A549 (cell line): ENCODE results near the gene RAD51B. TPM values are rescaled to one million over a fixed set of nuclear protein-coding genes. Genes with fewer than 3 reads are reported as not detected.

ENCODE experiments used
- ATAC-seq, 2 experiments: fragments of 200-7000 bp in 1 of 2; fragments of >200 bp in 1 of 2; cut with Nextera tagmentation in 1 of 2; cut with Tn5 transposase in 1 of 2; 3 replicates each; pipeline versions ENCODE4 v1.8.0 to v1.9.1; 2018 to 2020; ENCODE audit warnings: mild to moderate bottlenecking in 1 of 2, moderate library complexity in 1 of 2
- CTCF ChIA-PET: fragments of 300-600 bp; sonication (Branson Sonifier 250); formaldehyde crosslinking; extraction: SDS; loops from one replicate; lab custom pipeline; 2021; ENCODE audit warnings: antibody characterized with exemption, inconsistent platforms; lab: Yijun Ruan, JAX
- POLR2A ChIA-PET: fragments of 350-600 bp; formaldehyde crosslinking; extraction: SDS; loops from one replicate; lab custom pipeline; 2021; ENCODE audit warnings: antibody characterized with exemption, inconsistent platforms; lab: Yijun Ruan, JAX
- DNase-seq, 2 experiments: peaks; one replicate each; pipeline versions ENCODE4 v3.0.0 to v3.0.0-alpha.2; 2011 to 2016; ENCODE audit warnings: low read depth in 1 of 2, low spot score in 1 of 2
- FAIRE-seq: peaks from 2 replicates; lab custom pipeline; 2011; peaks lifted over from hg19 to GRCh38; lab: Jason Lieb, UNC
- H3K27ac ChIP-seq, 2 experiments: fragments of >200 bp; sonication (Bioruptor Twin); formaldehyde crosslinking; 3 replicates each; pipeline ENCODE4 v1.5.1; 2016 to 2017
- H3K4me1 ChIP-seq: fragments of >200 bp; sonication (Bioruptor Twin); formaldehyde crosslinking; 3 replicates; pipeline ENCODE4 v1.6.1; 2016
- H3K4me2 ChIP-seq: fragments of >200 bp; sonication (Bioruptor Twin); formaldehyde crosslinking; 3 replicates; pipeline ENCODE4 v1.6.1; 2016
- H3K4me3 ChIP-seq: fragments of >200 bp; sonication (Bioruptor Twin); formaldehyde crosslinking; 3 replicates; pipeline ENCODE4 v1.5.1; 2016
- H3K9me3 ChIP-seq: fragments of >200 bp; sonication (Bioruptor Twin); formaldehyde crosslinking; 3 replicates; pipeline ENCODE4 v1.6.1; 2016
- ESRRA ChIP-seq: fragments of 150-350 bp; IDR thresholded peaks from 2 replicates; pipeline ENCODE4 v1.6.1; 2014; ENCODE audit warnings: mild to moderate bottlenecking, low read length, borderline replicate concordance
- FOXS1 ChIP-seq: fragments of 250-450 bp; sonication (Bioruptor Pico); IDR thresholded peaks from 2 replicates; pipeline ENCODE4 v1.5.0; 2020; ENCODE audit warnings: mild to moderate bottlenecking, moderate library complexity
- HDAC2 ChIP-seq: fragments of 200-600 bp; sonication (generic); IDR thresholded peaks from 2 replicates; pipeline ENCODE4 v1.6.1; 2016
- HOXA7 ChIP-seq: fragments of 250-450 bp; sonication (Bioruptor Pico); IDR thresholded peaks from 2 replicates; pipeline ENCODE4 v1.5.0; 2020; ENCODE audit warnings: mild to moderate bottlenecking, moderate library complexity
- HOXB13 ChIP-seq: fragments of 250-450 bp; sonication (Bioruptor Pico); IDR thresholded peaks from 2 replicates; pipeline ENCODE4 v1.5.0; 2020; ENCODE audit warnings: low read depth, mild to moderate bottlenecking, moderate library complexity
- HOXB5 ChIP-seq: fragments of 250-450 bp; sonication (Bioruptor Pico); IDR thresholded peaks from 2 replicates; pipeline ENCODE4 v1.5.0; 2020; ENCODE audit warnings: mild to moderate bottlenecking, moderate library complexity
- KDM1A ChIP-seq: fragments of 200-600 bp; sonication (generic); IDR thresholded peaks from 2 replicates; pipeline ENCODE4 v1.6.1; 2016; ENCODE audit warnings: low read depth, mild to moderate bottlenecking
- MAZ ChIP-seq: fragments of 150-350 bp; IDR thresholded peaks from 2 replicates; pipeline ENCODE4 v1.6.1; 2014; ENCODE audit warnings: antibody characterized with exemption, low read depth, low read length, borderline replicate concordance
- MYC ChIP-seq: IDR thresholded peaks from 2 replicates; pipeline ENCODE4 v1.6.1; 2012; ENCODE audit warnings: mild to moderate bottlenecking, inconsistent platforms, low read length, improper control_type of control experiment, borderline replicate concordance
- POLR2A ChIP-seq: IDR thresholded peaks from 2 replicates; pipeline ENCODE4 v1.6.1; 2012; ENCODE audit warnings: mild to moderate bottlenecking, low read length
- POLR2AphosphoS2 ChIP-seq: conservative IDR thresholded peaks from 2 replicates; pipeline ENCODE4 v1.6.1; 2012; ENCODE audit warnings: low read length, improper control_type of control experiment, inconsistent platforms
- RFX5 ChIP-seq: fragments of 450-650 bp; IDR thresholded peaks from 2 replicates; pipeline ENCODE4 v1.7.1; 2014; ENCODE audit warnings: antibody characterized with exemption, mild to moderate bottlenecking, moderate library complexity
- SREBF2 ChIP-seq: fragments of 450-650 bp; IDR thresholded peaks from 2 replicates; pipeline ENCODE4 v1.6.1; 2014; ENCODE audit warnings: mild to moderate bottlenecking, moderate library complexity
- TFCP2L1 ChIP-seq: fragments of 250-450 bp; sonication (Bioruptor Pico); IDR thresholded peaks from 2 replicates; pipeline ENCODE4 v1.5.0; 2021; ENCODE audit warnings: mild to moderate bottlenecking
- ZFP36 ChIP-seq: fragments of 450-650 bp; IDR thresholded peaks from 2 replicates; pipeline ENCODE4 v1.6.1; 2014; ENCODE audit warnings: borderline replicate concordance; ENCODE audit not compliant: partially characterized antibody
- WGBS: methylation state at CpG from one replicate; pipeline ENCODE4 v1.1.6; 2017; ENCODE audit errors: missing lambda C conversion rate; 5-methylcytosine and 5-hydroxymethylcytosine counted together
- polyA plus RNA-seq, 4 experiments: library from polyadenylated mRNA; depleted of rRNA in 3 of 4; stranded (reverse); fragments of >200 nt; fragmentation: RNase III in 1 of 4; extraction: RNeasy Plus Mini Kit Qiagen cat#74134 plus additional on column Dnase treatment in 1 of 4; gene quantifications; 2 replicates in 3 of 4; 3 replicates in 1 of 4; pipeline ENCODE4 v1.2.3, GENCODE V29; 2011 to 2017
- TF ChIP-seq, protein P1 (sequence below): fragments of >200 bp; sonication (Bioruptor Twin); formaldehyde crosslinking; IDR thresholded peaks from 3 replicates; pipeline ENCODE4 v1.5.1; 2016
- TF ChIP-seq, protein P2 (sequence below): fragments of 250-450 bp; sonication (Bioruptor Pico); IDR thresholded peaks from 2 replicates; pipeline ENCODE4 v1.5.0; 2020; ENCODE audit warnings: low read depth, mild to moderate bottlenecking, moderate library complexity

Gene RAD51B
- polyA plus RNA-seq, 2 of the 4 experiments (the other 2 are of a cell fraction): 7.2 to 10.8 TPM

DNA sequence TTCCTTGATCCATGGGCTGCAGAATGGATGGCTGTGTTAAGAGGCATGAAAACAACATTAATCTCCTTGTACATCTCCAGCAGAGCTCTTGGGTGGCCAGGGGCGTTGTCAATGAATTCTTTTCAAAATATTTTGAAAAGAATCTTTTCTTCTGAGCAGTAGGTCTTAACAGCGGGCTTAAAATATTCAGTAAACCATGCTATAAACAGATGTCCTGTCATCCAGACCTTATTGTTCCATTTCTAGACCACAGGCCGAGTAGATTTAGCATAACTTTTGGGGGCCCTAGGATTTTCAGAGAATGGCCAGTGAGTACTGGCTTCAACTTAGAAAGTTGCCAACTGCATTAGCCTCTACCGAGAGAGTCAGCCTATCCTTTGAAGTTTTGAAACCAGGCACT lies 130.2 kb downstream of the RAD51B start:
- Histone ChIP-seq H3K4me3 (no peak overlapping the region), H3K27ac (peak overlapping the region in 1 of 2 experiments; percentile 9; a peak in 1 of 6 replicates), H3K4me1 (peaks cover 14% of the 10 kb centered on the region), H3K9me3 (peaks cover 10% of the 10 kb centered on the region), H3K4me2 (no peak overlapping the region)
- ChIA-PET CTCF (interaction anchor here (1.3 kb wide), 1 partner anchor 895 kb away, joined by 3 read pairs; no protein-coding TSS in a partner anchor), POLR2A (no interaction called here)
- TF ChIP-seq FOXS1: no peak
- no peak for TF ChIP-seq POLR2AphosphoS2
- TF ChIP-seq, protein P1, sequence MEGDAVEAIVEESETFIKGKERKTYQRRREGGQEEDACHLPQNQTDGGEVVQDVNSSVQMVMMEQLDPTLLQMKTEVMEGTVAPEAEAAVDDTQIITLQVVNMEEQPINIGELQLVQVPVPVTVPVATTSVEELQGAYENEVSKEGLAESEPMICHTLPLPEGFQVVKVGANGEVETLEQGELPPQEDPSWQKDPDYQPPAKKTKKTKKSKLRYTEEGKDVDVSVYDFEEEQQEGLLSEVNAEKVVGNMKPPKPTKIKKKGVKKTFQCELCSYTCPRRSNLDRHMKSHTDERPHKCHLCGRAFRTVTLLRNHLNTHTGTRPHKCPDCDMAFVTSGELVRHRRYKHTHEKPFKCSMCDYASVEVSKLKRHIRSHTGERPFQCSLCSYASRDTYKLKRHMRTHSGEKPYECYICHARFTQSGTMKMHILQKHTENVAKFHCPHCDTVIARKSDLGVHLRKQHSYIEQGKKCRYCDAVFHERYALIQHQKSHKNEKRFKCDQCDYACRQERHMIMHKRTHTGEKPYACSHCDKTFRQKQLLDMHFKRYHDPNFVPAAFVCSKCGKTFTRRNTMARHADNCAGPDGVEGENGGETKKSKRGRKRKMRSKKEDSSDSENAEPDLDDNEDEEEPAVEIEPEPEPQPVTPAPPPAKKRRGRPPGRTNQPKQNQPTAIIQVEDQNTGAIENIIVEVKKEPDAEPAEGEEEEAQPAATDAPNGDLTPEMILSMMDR: no peak
- no peak for TF ChIP-seq HOXA7
- no peak for TF ChIP-seq KDM1A
- no peak for TF ChIP-seq HDAC2
- no peak for TF ChIP-seq MYC
- no peak for TF ChIP-seq MAZ
- WGBS: 90% methylated on average over 4 of the region's 4 CpGs
- DNase-seq (no peak), FAIRE-seq (no peak), ATAC-seq (no peak)

DNA sequence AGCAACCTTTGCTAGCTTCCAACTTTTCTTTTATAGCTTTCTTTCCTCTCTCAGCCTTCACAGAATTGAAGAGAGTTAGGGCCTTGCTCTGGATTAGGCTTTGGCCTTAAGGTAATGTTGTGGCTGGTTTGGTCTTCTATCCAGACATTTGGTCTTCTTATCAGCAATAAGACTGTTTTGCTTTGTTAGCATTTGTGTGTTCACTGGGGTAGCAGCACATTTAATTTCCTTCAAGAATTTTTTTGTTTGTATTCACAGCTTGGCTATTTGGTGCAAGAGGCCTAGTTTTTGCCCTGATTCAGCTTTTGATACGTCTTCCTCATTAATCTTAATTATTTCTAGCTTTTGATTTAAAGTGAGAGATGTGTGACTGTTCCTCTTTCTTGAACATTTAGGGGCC lies 130.8 kb downstream of the RAD51B start:
- no peak overlapping the region for H3K4me2 ChIP-seq
- ATAC-seq (no peak), FAIRE-seq (no peak), DNase-seq (no peak)
- H3K27ac ChIP-seq: peak overlapping the region in 1 of 2 experiments; percentile 9; a peak in 2 of 6 replicates
- TF ChIP-seq ZFP36 (no peak), HOXB5 (CRISPR knock-in tag) (no peak), RFX5 (no peak)
- ChIA-PET CTCF (interaction anchor here (1.3 kb wide), 1 partner anchor 894 kb away, joined by 3 read pairs; no protein-coding TSS in a partner anchor), POLR2A (no interaction called here)
- 90% methylated on average over 1 of the region's 1 CpG for WGBS
- H3K9me3 ChIP-seq: peaks cover 10% of the 10 kb centered on the region
- H3K4me1 ChIP-seq: peaks cover 9% of the 10 kb centered on the region; the same call in 2 of the 3 replicates
- no peak overlapping the region for H3K4me3 ChIP-seq

DNA sequence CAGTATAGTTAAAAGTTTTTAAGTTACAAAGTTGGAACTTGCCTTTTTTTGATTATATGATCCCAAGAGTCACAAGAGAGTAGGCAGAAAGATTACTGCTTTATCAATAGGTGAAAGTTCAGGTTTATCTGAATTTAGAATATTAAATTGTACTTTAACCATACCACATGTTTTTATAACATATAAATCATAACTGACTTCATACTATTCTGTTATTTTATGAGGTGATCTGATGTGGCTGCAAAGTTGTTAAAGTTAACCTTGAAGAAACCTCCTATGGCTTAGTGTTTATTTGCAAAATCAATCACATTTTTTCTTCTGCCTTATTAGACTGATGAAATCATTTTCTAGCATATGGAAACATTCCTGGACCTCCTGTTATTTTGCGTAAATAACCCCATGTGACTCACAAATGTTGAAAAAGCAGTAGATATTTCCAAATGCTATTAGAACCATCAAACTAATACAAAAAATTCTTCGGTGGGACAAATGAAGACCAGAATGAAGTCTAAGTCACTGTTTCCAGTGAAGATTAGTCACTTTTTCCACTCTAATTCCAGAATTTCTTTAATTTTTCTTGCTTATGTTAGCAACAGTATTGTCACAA lies 132.1 kb downstream of the RAD51B start:
- ATAC-seq: no peak
- Histone ChIP-seq H3K27ac (no peak overlapping the region), H3K4me3 (no peak overlapping the region), H3K9me3 (peaks cover 10% of the 10 kb centered on the region), H3K4me1 (peaks cover 9% of the 10 kb centered on the region; the same call in 2 of the 3 replicates), H3K4me2 (no peak overlapping the region)
- ChIA-PET CTCF (interaction anchor here (1.0 kb wide), 1 partner anchor 892 kb away, joined by 3 read pairs; no protein-coding TSS in a partner anchor), POLR2A (no interaction called here)
- no peak for TF ChIP-seq TFCP2L1 (CRISPR knock-in tag)
- no peak for TF ChIP-seq HOXB13 (CRISPR knock-in tag)
- TF ChIP-seq, protein P2, sequence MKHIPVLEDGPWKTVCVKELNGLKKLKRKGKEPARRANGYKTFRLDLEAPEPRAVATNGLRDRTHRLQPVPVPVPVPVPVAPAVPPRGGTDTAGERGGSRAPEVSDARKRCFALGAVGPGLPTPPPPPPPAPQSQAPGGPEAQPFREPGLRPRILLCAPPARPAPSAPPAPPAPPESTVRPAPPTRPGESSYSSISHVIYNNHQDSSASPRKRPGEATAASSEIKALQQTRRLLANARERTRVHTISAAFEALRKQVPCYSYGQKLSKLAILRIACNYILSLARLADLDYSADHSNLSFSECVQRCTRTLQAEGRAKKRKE: no peak
- TF ChIP-seq, protein P1: no peak
- TF ChIP-seq FOXS1: no peak
- no peak for TF ChIP-seq ESRRA
- no peak for TF ChIP-seq MAZ
- no peak for TF ChIP-seq SREBF2
- no peak for TF ChIP-seq POLR2A
- 94% methylated on average over 2 of the region's 2 CpGs for WGBS
- DNase-seq: no peak
- no peak for FAIRE-seq
